GM12874 (cell line): ENCODE measurements around the gene NTSR1.

Experiments
- CTCF ChIP-seq: IDR thresholded peaks from 2 replicates; pipeline ENCODE4 v1.5.1; 2011; ENCODE audit warnings: low read depth, mild to moderate bottlenecking, control low read depth, low read length, moderate library complexity; ENCODE audit not compliant: insufficient read depth

Gene NTSR1

GRCh38 chr20:62726276-62726675 lies 17.6 kb downstream of the NTSR1 start:
- no peak for TF ChIP-seq CTCF

- no peak for TF ChIP-seq CTCF
Observed at GRCh38 chr20:62726716-62727583, 18.3 kb downstream of the NTSR1 start.

- TF ChIP-seq CTCF, result no peak
Observed at GRCh38 chr20:62727584-62728027, 19.0 kb downstream of the NTSR1 start.

- TF ChIP-seq CTCF, result no peak
Observed at GRCh38 chr20:62728028-62728780, 19.6 kb downstream of the NTSR1 start.

GRCh38 chr20:62728781-62729300 lies 20.2 kb downstream of the NTSR1 start:
- TF ChIP-seq CTCF, result no peak

GRCh38 chr20:62730481-62730880 lies 21.8 kb downstream of the NTSR1 start:
- TF ChIP-seq CTCF, result no peak
